GM23338 (cell line): ENCODE measurements around the gene PRKCH. TPM values are rescaled to one million over a fixed set of nuclear protein-coding genes. Genes with fewer than 3 reads are reported as not detected.

ENCODE experiments used
- ATAC-seq: fragments of 200-7000 bp; cut with Tn5 transposase; 3 replicates; pipeline ENCODE4 v1.9.1; 2020
- DNase-seq: peaks from one replicate; pipeline ENCODE4 v3.0.0-alpha.2; 2015; ENCODE audit warnings: low spot score
- H2AFZ ChIP-seq: fragments of 200-600 bp; sonication (generic); 2 replicates; pipeline ENCODE4 v1.8.0; 2016; ENCODE audit warnings: antibody characterized with exemption, mild to moderate bottlenecking, moderate library complexity
- H3F3A ChIP-seq: fragments of 200-600 bp; sonication (generic); replicated peaks from 2 replicates; pipeline ENCODE4 v1.8.0; 2017; ENCODE audit warnings: antibody characterized with exemption, mixed run types, low read depth
- H3K27ac ChIP-seq: fragments of 200-600 bp; sonication (generic); 2 replicates; pipeline ENCODE4 v1.6.1; 2016; ENCODE audit warnings: low read depth
- H3K27me3 ChIP-seq: fragments of 200-600 bp; sonication (generic); 2 replicates; pipeline ENCODE4 v1.8.0; 2016; ENCODE audit warnings: mild to moderate bottlenecking, mixed run types, moderate library complexity; ENCODE audit not compliant: insufficient read depth
- H3K36me3 ChIP-seq: fragments of 200-600 bp; sonication (generic); 2 replicates; pipeline ENCODE4 v1.8.0; 2016; ENCODE audit warnings: mild to moderate bottlenecking; ENCODE audit not compliant: insufficient read depth
- H3K4me1 ChIP-seq: fragments of 200-600 bp; sonication (generic); 2 replicates; pipeline ENCODE4 v1.8.0; 2016; ENCODE audit warnings: mild to moderate bottlenecking, moderate library complexity; ENCODE audit not compliant: insufficient read depth
- H3K4me2 ChIP-seq: fragments of 200-600 bp; sonication (generic); 2 replicates; pipeline ENCODE4 v1.7.1; 2017; ENCODE audit warnings: mixed run types
- H3K4me3 ChIP-seq: fragments of 200-600 bp; sonication (generic); 2 replicates; pipeline ENCODE4 v1.6.1; 2016; ENCODE audit warnings: mixed run types
- H3K79me2 ChIP-seq: fragments of 200-600 bp; sonication (generic); replicated peaks from 2 replicates; pipeline ENCODE4 v1.8.0; 2017; ENCODE audit warnings: mild to moderate bottlenecking; ENCODE audit not compliant: insufficient read depth
- H3K9me2 ChIP-seq: fragments of 200-600 bp; sonication (generic); 2 replicates; pipeline ENCODE4 v1.8.0; 2017; ENCODE audit not compliant: insufficient read depth
- H4K20me1 ChIP-seq: fragments of 200-600 bp; sonication (generic); replicated peaks from 2 replicates; pipeline ENCODE4 v1.8.0; 2017; ENCODE audit warnings: mild to moderate bottlenecking; ENCODE audit not compliant: insufficient read depth
- H3K27ac Mint-ChIP-seq: 2 replicates; pipeline ENCODE4 v1.8.0; 2020; ENCODE audit warnings: inconsistent platforms, mild to moderate bottlenecking, moderate library complexity, mixed read lengths
- H3K27me3 Mint-ChIP-seq: 3 replicates; pipeline ENCODE4 v1.8.0; 2022; ENCODE audit warnings: low read depth, mild to moderate bottlenecking, moderate library complexity, mixed read lengths, inconsistent platforms; ENCODE audit not compliant: insufficient read depth, poor library complexity
- H3K36me3 Mint-ChIP-seq: 3 replicates; pipeline ENCODE4 v1.8.0; 2021; ENCODE audit warnings: low read depth, mild to moderate bottlenecking, inconsistent platforms, moderate library complexity, mixed read lengths
- H3K4me1 Mint-ChIP-seq: 3 replicates; pipeline ENCODE4 v1.8.0; 2020; ENCODE audit warnings: mild to moderate bottlenecking, inconsistent platforms, mixed read lengths
- H3K4me3 Mint-ChIP-seq: 3 replicates; pipeline ENCODE4 v1.8.0; 2021; ENCODE audit warnings: moderate library complexity, mild to moderate bottlenecking, inconsistent platforms, mixed read lengths
- H3K9me3 Mint-ChIP-seq: 3 replicates; pipeline ENCODE4 v1.8.0; 2020; ENCODE audit warnings: moderate library complexity, mild to moderate bottlenecking, inconsistent platforms, mixed read lengths
- CREB1 ChIP-seq: fragments of 250-450 bp; sonication (Bioruptor Pico); IDR thresholded peaks from 2 replicates; pipeline ENCODE4 v1.5.0; 2020; ENCODE audit warnings: low read depth, mild to moderate bottlenecking, moderate library complexity
- ETS1 ChIP-seq: IDR thresholded peaks from 2 replicates; pipeline ENCODE4 v1.6.1; 2016; ENCODE audit warnings: antibody characterized with exemption
- EZH2 ChIP-seq: fragments of 200-600 bp; sonication (generic); IDR thresholded peaks from one replicate; pipeline ENCODE4 v1.8.0; 2017; ENCODE audit warnings: antibody characterized with exemption, mild to moderate bottlenecking, low read depth; ENCODE audit not compliant: unreplicated experiment
- EZH2phosphoT487 ChIP-seq: fragments of 200-600 bp; sonication (generic); IDR thresholded peaks from one replicate; pipeline ENCODE4 v1.8.1; 2018; ENCODE audit warnings: antibody characterized with exemption; ENCODE audit not compliant: unreplicated experiment
- JUNB ChIP-seq: IDR thresholded peaks from one replicate; pipeline ENCODE4 v1.6.1; 2016; ENCODE audit warnings: antibody characterized with exemption; ENCODE audit not compliant: unreplicated experiment
- NANOG ChIP-seq: IDR thresholded peaks from 2 replicates; pipeline ENCODE4 v1.6.1; 2016; ENCODE audit warnings: antibody characterized with exemption, borderline replicate concordance
- STAT1 ChIP-seq: IDR thresholded peaks from one replicate; pipeline ENCODE4 v1.6.1; 2016; ENCODE audit warnings: antibody characterized with exemption; ENCODE audit not compliant: unreplicated experiment
- ZNF114 ChIP-seq: fragments of 250-450 bp; sonication (Bioruptor Pico); IDR thresholded peaks from 2 replicates; pipeline ENCODE4 v1.5.0; 2020; ENCODE audit warnings: mild to moderate bottlenecking, moderate library complexity
- ZNF331 ChIP-seq: fragments of 250-450 bp; sonication (Bioruptor Pico); IDR thresholded peaks from 2 replicates; pipeline ENCODE4 v1.5.0; 2020; ENCODE audit warnings: low read depth, mild to moderate bottlenecking, moderate library complexity
- ZNF462 ChIP-seq: fragments of 250-450 bp; sonication (Bioruptor Pico); IDR thresholded peaks from 2 replicates; pipeline ENCODE4 v1.5.0; 2020; ENCODE audit warnings: mild to moderate bottlenecking, moderate library complexity
- polyA plus RNA-seq: library from polyadenylated mRNA; unstranded; fragments of >200 nt; fragmentation: Nextera tagmentation; extraction: Ambion mirVana; gene quantifications from 2 replicates; pipeline ENCODE4 v1.2.1, GENCODE V29; 2016
- total RNA-seq: library from RNA; depleted of rRNA; stranded (reverse); fragments of >200 nt; shearing (Covaris generic); gene quantifications from 2 replicates; pipeline ENCODE4 v1.2.3, GENCODE V29; 2014

PRKCH gene
- total and polyA plus RNA-seq, 2 experiments from 2014 or later = 5.4 to 10.1 TPM

- no peak for TF ChIP-seq STAT1
- no peak for TF ChIP-seq ZNF114 (CRISPR knock-in tag)
- no peak for TF ChIP-seq JUNB
- no peak for TF ChIP-seq ZNF462
- TF ChIP-seq NANOG = no peak
Measured at GRCh38 chr14:61474015-61474414, 152.6 kb downstream of the PRKCH start (continued).

- no peak overlapping the region for H3K4me2 ChIP-seq
- no peaks in the 10 kb centered on the region for H4K20me1 ChIP-seq
- H3K27me3 Mint-ChIP-seq = no peaks in the 10 kb centered on the region
- no peaks in the 10 kb centered on the region for H3K9me3 Mint-ChIP-seq
- no peak overlapping the region for H3K4me3 ChIP-seq
- ATAC-seq (no peak), DNase-seq (no peak)
- no peak overlapping the region for H3K4me3 Mint-ChIP-seq
- no peak overlapping the region for H3K27ac ChIP-seq
- no peaks in the 10 kb centered on the region for H3K36me3 ChIP-seq
- H3K79me2 ChIP-seq = no peaks in the 10 kb centered on the region
- H3F3A ChIP-seq = no peaks in the 10 kb centered on the region
- H3K36me3 Mint-ChIP-seq = no peaks in the 10 kb centered on the region
- H3K9me2 ChIP-seq = no peaks in the 10 kb centered on the region
- peaks cover 43% of the 10 kb centered on the region for H3K4me1 Mint-ChIP-seq
- H3K27ac Mint-ChIP-seq = no peak overlapping the region
- H2AFZ ChIP-seq = no peak overlapping the region
- no peaks in the 10 kb centered on the region for H3K27me3 ChIP-seq
- H3K4me1 ChIP-seq = peaks cover 31% of the 10 kb centered on the region
- no peak for TF ChIP-seq JUNB
- no peak for TF ChIP-seq NANOG
- TF ChIP-seq CREB1 (CRISPR knock-in tag) = no peak
- TF ChIP-seq STAT1 = no peak
- TF ChIP-seq ETS1 = no peak
- TF ChIP-seq EZH2phosphoT487 = no peak
- no peak for TF ChIP-seq ZNF331 (CRISPR knock-in tag)
- no peak for TF ChIP-seq ZNF462
- TF ChIP-seq EZH2 = no peak
Measured at GRCh38 chr14:61474701-61475100, 153.3 kb downstream of the PRKCH start.
